H9 (cell line): ENCODE data around the gene RARG. TPM values are rescaled to one million over a fixed set of nuclear protein-coding genes. Genes with fewer than 3 reads are reported as not detected.
"Not testable (repeated sequence)": the region's sequence is repeated elsewhere in the genome, so short reads cannot be mapped to it uniquely, and the experiment has no call there.

ENCODE experiments used
- DNase-seq: peaks from one replicate; pipeline ENCODE4 v3.0.0-alpha.2; 2017
- H2AFZ ChIP-seq: one replicate; pipeline ENCODE4 v1.6.1; 2013; ENCODE audit warnings: mild to moderate bottlenecking, low read length, control low read depth, moderate library complexity
- H2AK5ac ChIP-seq: 2 replicates; pipeline ENCODE4 v1.6.1; 2013; ENCODE audit warnings: low read length, control low read depth, mixed read lengths; ENCODE audit not compliant: insufficient read length
- H2BK120ac ChIP-seq: one replicate; pipeline ENCODE4 v1.6.1; 2013; ENCODE audit warnings: low read depth, mild to moderate bottlenecking, low read length, control low read depth, inconsistent platforms; ENCODE audit not compliant: poor library complexity, severe bottlenecking
- H2BK12ac ChIP-seq: 2 replicates; pipeline ENCODE4 v1.6.1; 2013; ENCODE audit warnings: low read length, control low read depth, mixed read lengths, low read depth; ENCODE audit not compliant: insufficient read length
- H2BK15ac ChIP-seq: 2 replicates; pipeline ENCODE4 v1.6.1; 2013; ENCODE audit warnings: low read depth, low read length, control low read depth
- H2BK20ac ChIP-seq: one replicate; pipeline ENCODE4 v1.6.1; 2013; ENCODE audit warnings: low read depth, mild to moderate bottlenecking, low read length, control low read depth, inconsistent platforms; ENCODE audit not compliant: poor library complexity, severe bottlenecking
- H2BK5ac ChIP-seq: 2 replicates; pipeline ENCODE4 v1.6.1; 2013; ENCODE audit warnings: low read length, control low read depth, mixed read lengths; ENCODE audit not compliant: insufficient read length
- H3K14ac ChIP-seq: 2 replicates; pipeline ENCODE4 v1.6.1; 2013; ENCODE audit warnings: low read length, control low read depth; ENCODE audit not compliant: insufficient read depth
- H3K18ac ChIP-seq: 2 replicates; pipeline ENCODE4 v1.6.1; 2013; ENCODE audit warnings: low read depth, mild to moderate bottlenecking, mixed read lengths, low read length, control low read depth; ENCODE audit not compliant: insufficient read length
- H3K23ac ChIP-seq: 2 replicates; pipeline ENCODE4 v1.6.1; 2013; ENCODE audit warnings: low read length, control low read depth, mixed read lengths, low read depth; ENCODE audit not compliant: insufficient read length
- H3K23me2 ChIP-seq: 2 replicates; pipeline ENCODE4 v1.6.1; 2013; ENCODE audit warnings: low read depth, mild to moderate bottlenecking, mixed read lengths, low read length, control low read depth; ENCODE audit not compliant: insufficient read length, poor library complexity, severe bottlenecking
- H3K27ac ChIP-seq: 2 replicates; pipeline ENCODE4 v1.5.1; 2013; ENCODE audit warnings: low read length, control low read depth, mixed read lengths, low read depth; ENCODE audit not compliant: insufficient read length
- H3K27me3 ChIP-seq: 2 replicates; pipeline ENCODE4 v1.6.1; 2013; ENCODE audit warnings: low read length, control low read depth, inconsistent platforms; ENCODE audit not compliant: insufficient read depth
- H3K4ac ChIP-seq: 2 replicates; pipeline ENCODE4 v1.6.1; 2013; ENCODE audit warnings: low read depth, mild to moderate bottlenecking, control low read depth, inconsistent platforms, low read length, moderate library complexity
- H3K4me1 ChIP-seq: 2 replicates; pipeline ENCODE4 v1.6.1; 2013; ENCODE audit warnings: low read length, control low read depth, inconsistent platforms; ENCODE audit not compliant: insufficient read depth
- H3K4me2 ChIP-seq: 2 replicates; pipeline ENCODE4 v1.6.1; 2013; ENCODE audit warnings: low read length, control low read depth, mixed read lengths; ENCODE audit not compliant: insufficient read length, insufficient read depth
- H3K56ac ChIP-seq: 2 replicates; pipeline ENCODE4 v1.6.1; 2013; ENCODE audit warnings: low read depth, mild to moderate bottlenecking, mixed read lengths, low read length, control low read depth; ENCODE audit not compliant: insufficient read length
- H3K79me1 ChIP-seq: 2 replicates; pipeline ENCODE4 v1.6.1; 2013; ENCODE audit warnings: low read depth, mild to moderate bottlenecking, moderate library complexity, low read length, control low read depth, inconsistent platforms; ENCODE audit not compliant: insufficient read depth, poor library complexity, severe bottlenecking
- H3K79me2 ChIP-seq: 2 replicates; pipeline ENCODE4 v1.6.1; 2013; ENCODE audit warnings: low read length, control low read depth, inconsistent platforms; ENCODE audit not compliant: insufficient read depth
- H3K9ac ChIP-seq: 2 replicates; pipeline ENCODE4 v1.6.1; 2013; ENCODE audit warnings: low read length, control low read depth, mixed read lengths; ENCODE audit not compliant: insufficient read length; ENCODE audit errors: extremely low read depth
- H3K9me3 ChIP-seq: one replicate; pipeline ENCODE4 v1.6.1; 2013; ENCODE audit warnings: low read depth, low read length, inconsistent platforms; ENCODE audit not compliant: control insufficient read depth
- H3T11ph ChIP-seq: one replicate; pipeline ENCODE4 v1.6.1; 2013; ENCODE audit warnings: mild to moderate bottlenecking, low read length, control low read depth, inconsistent platforms
- H4K20me1 ChIP-seq: one replicate; pipeline ENCODE4 v1.6.1; 2013; ENCODE audit not compliant: control insufficient read depth, insufficient read length, insufficient read depth
- H4K5ac ChIP-seq: 2 replicates; pipeline ENCODE4 v1.6.1; 2013; ENCODE audit warnings: low read depth, mild to moderate bottlenecking, mixed read lengths, low read length, control low read depth; ENCODE audit not compliant: insufficient read length
- H4K8ac ChIP-seq: replicated peaks from 2 replicates; pipeline ENCODE4 v1.6.1; 2013; ENCODE audit warnings: low read length, control low read depth, mixed read lengths, low read depth; ENCODE audit not compliant: insufficient read length
- H4K91ac ChIP-seq: 2 replicates; pipeline ENCODE4 v1.6.1; 2013; ENCODE audit warnings: low read depth, mild to moderate bottlenecking, moderate library complexity, mixed read lengths, low read length, control low read depth; ENCODE audit not compliant: insufficient read length
- H3K27ac Mint-ChIP-seq, 3 experiments: 2 replicates in 2 of 3; 3 replicates in 1 of 3; pipeline ENCODE4 v1.8.0; 2020 to 2021; ENCODE audit warnings: mixed read lengths in 3 of 3, mild to moderate bottlenecking in 1 of 3, moderate library complexity in 1 of 3
- H3K27me3 Mint-ChIP-seq: 2 replicates; pipeline ENCODE4 v1.8.0; 2021; ENCODE audit warnings: low read depth, mild to moderate bottlenecking, moderate library complexity, mixed read lengths
- H3K36me3 Mint-ChIP-seq, 3 experiments: 2 replicates in 2 of 3; 3 replicates in 1 of 3; pipeline ENCODE4 v1.8.0; 2020 to 2021; ENCODE audit warnings: low read depth in 3 of 3, mixed read lengths in 3 of 3; ENCODE audit not compliant: insufficient read depth in 1 of 3
- H3K4me1 Mint-ChIP-seq, 2 experiments: 2 replicates each; pipeline ENCODE4 v1.8.0; 2020; ENCODE audit warnings: mixed read lengths in 2 of 2
- H3K4me3 Mint-ChIP-seq, 2 experiments: 2 replicates in 1 of 2; 3 replicates in 1 of 2; pipeline ENCODE4 v1.8.0; 2020 to 2021; ENCODE audit warnings: mild to moderate bottlenecking in 2 of 2, mixed read lengths in 2 of 2, moderate library complexity in 1 of 2
- H3K9me3 Mint-ChIP-seq, 2 experiments: 2 replicates in 1 of 2; 3 replicates in 1 of 2; pipeline ENCODE4 v1.8.0; 2020; ENCODE audit warnings: mild to moderate bottlenecking in 2 of 2, mixed read lengths in 2 of 2, moderate library complexity in 1 of 2
- WGBS: extraction: QIAGEN DNeasy Blood & Tissue Kit; methylation state at CpG from one replicate; pipeline ENCODE4 v1.1.7; 2013; ENCODE audit warnings: missing lambda C conversion rate, low lambda C conversion rate, mixed read lengths; ENCODE audit not compliant: insufficient read length; ENCODE audit errors: extremely low coverage; 5-methylcytosine and 5-hydroxymethylcytosine counted together
- total RNA-seq: library from RNA; stranded (reverse); gene quantifications from 2 replicates; pipeline ENCODE4 v1.2.1, GENCODE V29; 2021
- TF ChIP-seq, protein P1 (sequence below): fragments of 200-600 bp; sonication (generic); conservative IDR thresholded peaks from 3 replicates; pipeline ENCODE4 v1.8.0; 2021; ENCODE audit warnings: antibody characterized with exemption, mild to moderate bottlenecking

Gene RARG
- total RNA-seq, 1 experiment from 2014 or later, result 43.7 TPM

GRCh38 chr12:53204351-53204750 is 27.7 kb downstream of the RARG start:
- H3K36me3 Mint-ChIP-seq, result peaks cover 0 to 4% (median 0%) of the 10 kb centered on the region in 3 experiments; a peak in 2 of 7 replicates

DNA sequence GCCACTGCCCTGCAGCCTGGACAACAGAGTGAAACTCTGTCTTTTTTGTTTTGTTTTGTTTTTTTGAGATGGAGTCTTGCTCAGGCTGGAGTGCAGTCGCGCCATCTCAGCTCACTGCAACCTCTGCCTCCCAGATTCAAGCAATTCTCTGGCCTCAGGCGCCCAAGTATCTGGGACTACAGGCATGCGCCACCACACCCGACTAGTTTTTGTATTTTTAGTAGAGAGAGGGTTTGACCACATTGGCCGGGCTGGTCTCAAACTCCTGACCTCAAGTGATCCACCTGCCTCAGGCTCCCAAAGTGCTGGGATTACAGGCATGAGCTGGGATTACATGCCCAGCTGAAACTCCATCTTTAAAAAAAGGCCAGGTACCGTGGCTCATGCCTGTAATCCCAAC is 29.7 kb downstream of the RARG start:
- H3K23ac ChIP-seq, H4K8ac ChIP-seq, H2BK20ac ChIP-seq, H4K91ac ChIP-seq, H3K36me3 Mint-ChIP-seq, H3K4me1 ChIP-seq, H3K9me3 Mint-ChIP-seq, H3K27ac ChIP-seq, H3T11ph ChIP-seq, H3K4me1 Mint-ChIP-seq, H2BK15ac ChIP-seq, H3K9ac ChIP-seq, H3K56ac ChIP-seq, DNase-seq, H3K4me2 ChIP-seq, H3K4me3 Mint-ChIP-seq, H3K4ac ChIP-seq, H3K9me3 ChIP-seq, H2AK5ac ChIP-seq, H2AFZ ChIP-seq, H3K23me2 ChIP-seq, H3K79me2 ChIP-seq, H3K79me1 ChIP-seq, H2BK5ac ChIP-seq, H3K27me3 ChIP-seq, H3K18ac ChIP-seq, H4K5ac ChIP-seq, H4K20me1 ChIP-seq, H3K27ac Mint-ChIP-seq, H3K14ac ChIP-seq, H2BK120ac ChIP-seq, H2BK12ac ChIP-seq: not testable (repeated sequence)
- H3K27me3 Mint-ChIP-seq, result peaks cover 65% of the 10 kb centered on the region
- WGBS, result no CpG with 5 or more reads among the region's 7 CpGs

More at GRCh38 chr12:53204351-53204750, 27.7 kb downstream of the RARG start:
- TF ChIP-seq, protein P1, sequence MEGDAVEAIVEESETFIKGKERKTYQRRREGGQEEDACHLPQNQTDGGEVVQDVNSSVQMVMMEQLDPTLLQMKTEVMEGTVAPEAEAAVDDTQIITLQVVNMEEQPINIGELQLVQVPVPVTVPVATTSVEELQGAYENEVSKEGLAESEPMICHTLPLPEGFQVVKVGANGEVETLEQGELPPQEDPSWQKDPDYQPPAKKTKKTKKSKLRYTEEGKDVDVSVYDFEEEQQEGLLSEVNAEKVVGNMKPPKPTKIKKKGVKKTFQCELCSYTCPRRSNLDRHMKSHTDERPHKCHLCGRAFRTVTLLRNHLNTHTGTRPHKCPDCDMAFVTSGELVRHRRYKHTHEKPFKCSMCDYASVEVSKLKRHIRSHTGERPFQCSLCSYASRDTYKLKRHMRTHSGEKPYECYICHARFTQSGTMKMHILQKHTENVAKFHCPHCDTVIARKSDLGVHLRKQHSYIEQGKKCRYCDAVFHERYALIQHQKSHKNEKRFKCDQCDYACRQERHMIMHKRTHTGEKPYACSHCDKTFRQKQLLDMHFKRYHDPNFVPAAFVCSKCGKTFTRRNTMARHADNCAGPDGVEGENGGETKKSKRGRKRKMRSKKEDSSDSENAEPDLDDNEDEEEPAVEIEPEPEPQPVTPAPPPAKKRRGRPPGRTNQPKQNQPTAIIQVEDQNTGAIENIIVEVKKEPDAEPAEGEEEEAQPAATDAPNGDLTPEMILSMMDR, result no peak
- no peaks in the 10 kb centered on the region for H3K9me3 ChIP-seq
- no peaks in the 10 kb centered on the region for H3K4me1 ChIP-seq
- no peak overlapping the region for H2BK15ac ChIP-seq
- Mint-ChIP-seq H3K27me3 (peaks cover 49% of the 10 kb centered on the region), H3K9me3 (no peaks in the 10 kb centered on the region), H3K4me1 (peaks cover 10 to 15% of the 10 kb centered on the region in 2 experiments), H3K27ac (no peak overlapping the region), H3K4me3 (no peak overlapping the region)
- no peak overlapping the region for H2BK120ac ChIP-seq
- no peak overlapping the region for H2BK20ac ChIP-seq
- no peak overlapping the region for H4K5ac ChIP-seq
- H3K14ac ChIP-seq, result no peak overlapping the region
- no peaks in the 10 kb centered on the region for H3K27me3 ChIP-seq
- no peak overlapping the region for H3K9ac ChIP-seq
- no peak overlapping the region for H2BK5ac ChIP-seq
- no peaks in the 10 kb centered on the region for H3K23me2 ChIP-seq
- no peak overlapping the region for H2AK5ac ChIP-seq
- no peak overlapping the region for H3K27ac ChIP-seq
- no peak for DNase-seq
- no peak overlapping the region for H2AFZ ChIP-seq
- H3T11ph ChIP-seq, result no peak overlapping the region
- H3K79me2 ChIP-seq, result no peaks in the 10 kb centered on the region
- no peak overlapping the region for H4K91ac ChIP-seq
- no peak overlapping the region for H3K23ac ChIP-seq
- no peak overlapping the region for H2BK12ac ChIP-seq
- H3K79me1 ChIP-seq, result no peaks in the 10 kb centered on the region
- no peak overlapping the region for H3K56ac ChIP-seq
- WGBS, result no CpG with 5 or more reads among the region's 1 CpG
- H3K4ac ChIP-seq, result no peak overlapping the region
- H4K20me1 ChIP-seq, result no peaks in the 10 kb centered on the region
- H4K8ac ChIP-seq, result no peak overlapping the region
- no peak overlapping the region for H3K4me2 ChIP-seq
- H3K18ac ChIP-seq, result no peak overlapping the region
